Activated naive CD8-positive, alpha-beta T cell (primary cell): Measurements from ENCODE around the gene FNBP1.

Experiments used
- H3K27ac Mint-ChIP-seq: one replicate; pipeline ENCODE4 v1.8.0; 2021; ENCODE audit warnings: mixed read lengths
- H3K27me3 Mint-ChIP-seq: one replicate; pipeline ENCODE4 v1.8.0; 2021; ENCODE audit warnings: mixed read lengths
- H3K36me3 Mint-ChIP-seq: one replicate; pipeline ENCODE4 v1.8.0; 2021; ENCODE audit warnings: mixed read lengths
- H3K4me1 Mint-ChIP-seq: one replicate; pipeline ENCODE4 v1.8.0; 2021; ENCODE audit warnings: low read depth, mixed read lengths
- H3K4me3 Mint-ChIP-seq: one replicate; pipeline ENCODE4 v1.8.0; 2021; ENCODE audit warnings: mild to moderate bottlenecking, mixed read lengths
- H3K9me3 Mint-ChIP-seq: one replicate; pipeline ENCODE4 v1.8.0; 2021; ENCODE audit warnings: low read depth, mixed read lengths

The FNBP1 gene

DNA sequence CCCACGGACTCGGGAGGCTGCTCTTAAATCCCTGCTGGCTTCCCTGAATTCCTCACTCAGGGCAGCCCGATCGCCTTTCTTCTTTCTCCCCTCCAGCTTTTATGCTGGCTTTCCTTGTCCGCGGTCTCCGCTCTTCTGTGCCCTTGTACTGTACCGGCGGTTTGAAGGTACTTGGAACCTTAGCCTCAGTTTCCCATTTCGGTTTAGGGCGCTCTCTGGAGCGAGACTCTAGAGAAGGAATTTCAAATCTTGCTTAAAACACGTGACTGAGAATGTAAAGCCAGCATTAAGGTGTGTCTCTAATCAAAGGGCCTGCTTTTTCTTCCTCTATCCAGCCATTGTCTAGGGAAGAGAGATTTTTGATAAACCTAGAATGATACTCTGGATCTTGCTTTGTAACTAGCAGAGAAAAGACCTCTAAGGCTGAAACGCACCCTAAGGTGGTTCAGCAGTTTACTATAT, 11.4 kb upstream of the FNBP1 start:
- Mint-ChIP-seq H3K4me1 (peaks cover 36% of the 10 kb centered on the region), H3K4me3 (peak overlapping the region; percentile 94), H3K9me3 (no peaks in the 10 kb centered on the region), H3K27me3 (no peaks in the 10 kb centered on the region), H3K27ac (peak overlapping the region; percentile 91), H3K36me3 (peaks cover 3% of the 10 kb centered on the region)

GRCh38 chr9:130053504-130054324, 10.7 kb upstream of the FNBP1 start, which contains the start of gene GPR107:
TSS of gene GPR107 (plus strand) at chr9:130053906. CDS start at chr9:130053933, 27 bp downstream.
- Mint-ChIP-seq H3K36me3 (peaks cover 2% of the 10 kb centered on the region), H3K4me3 (peak within 1 kb of the TSS; percentile 94), H3K27ac (peak within 1 kb of the TSS; percentile 91), H3K27me3 (no peaks in the 10 kb centered on the region), H3K4me1 (peaks cover 35% of the 10 kb centered on the region), H3K9me3 (no peaks in the 10 kb centered on the region)

GRCh38 chr9:130053109-130053503, 10.1 kb upstream of the FNBP1 start:
- no peaks in the 10 kb centered on the region for H3K9me3 Mint-ChIP-seq
- peak overlapping the region; percentile 86 for H3K27ac Mint-ChIP-seq

DNA sequence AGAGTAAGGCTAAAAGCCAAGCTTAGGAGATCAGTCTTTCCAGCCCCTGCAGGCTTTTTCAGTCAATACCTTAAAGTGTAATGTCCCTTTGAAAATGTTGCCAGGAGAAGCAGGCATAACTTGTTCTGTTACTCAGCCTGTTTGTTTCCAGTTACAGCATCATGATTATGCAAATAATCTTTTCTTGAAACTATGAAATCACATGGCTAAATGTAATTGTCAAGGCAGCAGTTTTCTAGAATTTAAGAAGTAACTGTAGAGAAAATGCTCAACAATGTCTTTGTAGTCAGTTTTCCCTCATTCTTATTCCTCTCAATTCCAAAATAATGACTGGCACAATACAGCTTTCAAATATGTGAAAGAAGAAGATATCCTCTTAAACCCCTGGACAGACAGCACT, 8.9 kb upstream of the FNBP1 start:
- peak overlapping the region; percentile 94 for H3K4me3 Mint-ChIP-seq
- H3K4me1 Mint-ChIP-seq, result peaks cover 30% of the 10 kb centered on the region
- H3K36me3 Mint-ChIP-seq, result no peaks in the 10 kb centered on the region
- H3K27ac Mint-ChIP-seq, result peak overlapping the region; percentile 86
- H3K9me3 Mint-ChIP-seq, result no peaks in the 10 kb centered on the region
- H3K27me3 Mint-ChIP-seq, result no peaks in the 10 kb centered on the region

More at GRCh38 chr9:130053109-130053503, 10.1 kb upstream of the FNBP1 start:
- H3K27me3 Mint-ChIP-seq, result no peaks in the 10 kb centered on the region
- H3K36me3 Mint-ChIP-seq, result no peaks in the 10 kb centered on the region
- peaks cover 33% of the 10 kb centered on the region for H3K4me1 Mint-ChIP-seq
- peak overlapping the region; percentile 94 for H3K4me3 Mint-ChIP-seq

GRCh38 chr9:130050462-130050861, 7.5 kb upstream of the FNBP1 start:
- H3K4me1 Mint-ChIP-seq, result peaks cover 37% of the 10 kb centered on the region
- H3K36me3 Mint-ChIP-seq, result no peaks in the 10 kb centered on the region
- H3K4me3 Mint-ChIP-seq, result no peak overlapping the region
- H3K9me3 Mint-ChIP-seq, result no peaks in the 10 kb centered on the region
- no peaks in the 10 kb centered on the region for H3K27me3 Mint-ChIP-seq
- H3K27ac Mint-ChIP-seq, result peak overlapping the region; percentile 78

DNA sequence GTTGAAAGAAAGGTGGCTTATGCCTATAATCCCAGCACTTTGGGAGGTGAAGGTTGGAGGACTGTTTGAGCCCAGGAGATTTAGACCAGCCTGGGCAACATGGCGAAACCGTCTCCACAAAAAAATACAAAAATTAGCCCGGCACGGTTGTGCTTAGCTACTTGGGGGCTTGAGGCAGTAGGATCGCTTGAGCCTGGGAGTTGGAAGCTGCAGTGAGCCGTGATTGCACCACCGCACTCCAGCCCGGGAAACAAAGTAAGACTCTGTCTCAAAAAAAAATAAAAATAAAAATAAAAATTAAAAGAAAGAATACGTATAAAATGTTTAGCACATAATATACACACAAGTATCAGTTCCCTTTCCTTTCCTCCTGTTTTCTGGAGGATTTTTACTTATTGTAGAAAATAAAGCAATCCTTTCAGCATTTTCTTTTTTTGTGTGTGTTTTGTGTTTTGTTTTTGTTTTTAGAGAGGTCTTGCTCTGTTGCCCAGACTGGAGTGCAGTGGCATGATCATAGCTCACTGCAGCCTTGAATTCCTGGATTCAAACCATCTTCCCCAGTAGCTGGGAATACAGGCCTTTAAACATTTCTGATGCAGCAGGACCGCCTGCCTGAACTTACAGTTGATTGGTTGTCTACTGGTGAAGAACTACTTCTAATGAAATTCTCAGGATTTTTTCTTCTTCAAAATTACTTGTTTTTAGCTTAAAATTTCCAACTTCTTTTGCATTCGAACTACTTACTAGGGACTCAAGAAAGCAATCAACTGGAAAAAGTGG, 6.6 kb upstream of the FNBP1 start:
- Mint-ChIP-seq H3K27me3 (no peaks in the 10 kb centered on the region), H3K4me1 (peaks cover 38% of the 10 kb centered on the region), H3K4me3 (no peak overlapping the region), H3K9me3 (no peaks in the 10 kb centered on the region), H3K36me3 (no peaks in the 10 kb centered on the region), H3K27ac (peak overlapping the region; percentile 78)

- Mint-ChIP-seq H3K9me3 (no peaks in the 10 kb centered on the region), H3K27ac (peak overlapping the region; percentile 92), H3K36me3 (no peaks in the 10 kb centered on the region), H3K4me3 (peak overlapping the region; percentile 75), H3K27me3 (no peaks in the 10 kb centered on the region), H3K4me1 (peaks cover 35% of the 10 kb centered on the region)
Measured at GRCh38 chr9:130045725-130046450, 2.9 kb upstream of the FNBP1 start.

DNA sequence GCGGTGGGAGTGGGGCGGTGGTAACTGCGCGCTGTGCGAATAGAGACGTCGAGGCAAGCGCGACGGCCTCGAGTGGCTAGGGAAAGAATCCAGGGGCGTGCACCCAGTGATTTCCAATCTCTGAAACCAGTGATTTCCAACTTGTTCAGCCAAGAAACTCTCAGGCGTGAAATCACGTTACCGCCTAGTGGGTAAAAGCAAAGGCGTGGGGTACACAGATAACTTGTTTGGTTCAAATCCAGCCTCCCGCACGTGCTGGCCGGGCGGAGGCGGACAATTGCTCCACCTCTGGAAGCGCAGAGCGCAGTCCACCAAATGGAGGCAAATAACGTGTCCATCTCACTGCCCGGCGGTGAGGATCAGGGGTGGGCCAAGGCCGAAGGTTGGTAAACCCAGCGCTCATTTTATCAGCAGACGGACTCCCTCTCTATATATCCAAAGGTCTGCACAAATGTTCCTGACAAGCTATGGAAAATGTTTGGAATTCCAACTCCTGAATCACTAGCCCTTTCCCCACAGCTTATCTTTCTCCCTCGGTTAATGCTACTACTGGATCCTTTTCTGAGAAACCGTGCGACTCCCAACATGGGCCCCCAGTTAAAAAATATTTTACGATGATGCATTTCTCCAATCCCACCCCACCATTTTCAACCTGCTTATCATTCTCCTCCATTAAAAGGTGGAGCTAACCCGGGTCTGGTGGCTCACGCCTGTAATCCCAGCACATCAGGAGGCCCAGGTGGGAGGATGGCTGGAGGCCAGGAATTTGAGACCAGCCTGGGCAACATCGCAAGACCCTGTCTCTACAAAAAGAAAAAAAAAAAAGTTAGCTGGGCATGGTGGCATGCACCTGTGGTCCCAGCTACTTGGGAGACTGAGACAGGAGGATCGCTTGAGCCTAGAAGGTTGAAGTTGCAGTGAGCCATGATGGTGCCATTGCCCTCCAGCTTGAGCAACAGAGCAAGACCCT, 950 bp upstream of the FNBP1 start:
- H3K9me3 Mint-ChIP-seq, result no peaks in the 10 kb centered on the region
- peaks cover 39% of the 10 kb centered on the region for H3K4me1 Mint-ChIP-seq
- H3K36me3 Mint-ChIP-seq, result no peaks in the 10 kb centered on the region
- H3K27me3 Mint-ChIP-seq, result no peaks in the 10 kb centered on the region
- peak overlapping the region; percentile 94 for H3K27ac Mint-ChIP-seq
- H3K4me3 Mint-ChIP-seq, result peak overlapping the region; percentile 94

DNA sequence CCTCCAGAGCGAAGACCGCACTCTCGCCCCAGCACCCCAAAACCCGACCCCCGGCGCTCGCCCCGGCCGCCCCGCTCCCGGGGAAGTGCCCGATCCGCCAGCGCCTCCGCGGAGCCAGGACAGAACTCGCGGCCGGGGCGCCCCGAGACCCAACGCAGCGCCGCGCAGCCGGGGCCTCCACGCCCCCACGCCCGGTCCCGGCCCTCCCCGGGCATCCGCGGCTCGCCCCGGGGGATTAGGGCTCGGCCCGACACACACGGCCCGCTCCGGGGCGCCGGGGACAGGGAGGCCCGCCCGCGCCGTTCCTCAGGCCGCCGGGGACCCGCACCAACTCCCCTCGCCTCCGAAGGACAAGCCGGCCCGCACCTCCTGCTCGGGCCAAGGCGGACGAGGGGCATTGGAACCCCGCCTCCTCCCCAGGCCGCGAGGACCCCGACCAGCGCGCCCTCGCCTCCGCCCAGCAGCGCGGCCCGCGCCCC, 544 bp downstream of the FNBP1 start:
- no peaks in the 10 kb centered on the region for H3K9me3 Mint-ChIP-seq
- peak overlapping the region; percentile 100 for H3K27ac Mint-ChIP-seq
- no peaks in the 10 kb centered on the region for H3K27me3 Mint-ChIP-seq
- H3K36me3 Mint-ChIP-seq, result no peaks in the 10 kb centered on the region
- peaks cover 49% of the 10 kb centered on the region for H3K4me1 Mint-ChIP-seq
- peak overlapping the region; percentile 100 for H3K4me3 Mint-ChIP-seq

DNA sequence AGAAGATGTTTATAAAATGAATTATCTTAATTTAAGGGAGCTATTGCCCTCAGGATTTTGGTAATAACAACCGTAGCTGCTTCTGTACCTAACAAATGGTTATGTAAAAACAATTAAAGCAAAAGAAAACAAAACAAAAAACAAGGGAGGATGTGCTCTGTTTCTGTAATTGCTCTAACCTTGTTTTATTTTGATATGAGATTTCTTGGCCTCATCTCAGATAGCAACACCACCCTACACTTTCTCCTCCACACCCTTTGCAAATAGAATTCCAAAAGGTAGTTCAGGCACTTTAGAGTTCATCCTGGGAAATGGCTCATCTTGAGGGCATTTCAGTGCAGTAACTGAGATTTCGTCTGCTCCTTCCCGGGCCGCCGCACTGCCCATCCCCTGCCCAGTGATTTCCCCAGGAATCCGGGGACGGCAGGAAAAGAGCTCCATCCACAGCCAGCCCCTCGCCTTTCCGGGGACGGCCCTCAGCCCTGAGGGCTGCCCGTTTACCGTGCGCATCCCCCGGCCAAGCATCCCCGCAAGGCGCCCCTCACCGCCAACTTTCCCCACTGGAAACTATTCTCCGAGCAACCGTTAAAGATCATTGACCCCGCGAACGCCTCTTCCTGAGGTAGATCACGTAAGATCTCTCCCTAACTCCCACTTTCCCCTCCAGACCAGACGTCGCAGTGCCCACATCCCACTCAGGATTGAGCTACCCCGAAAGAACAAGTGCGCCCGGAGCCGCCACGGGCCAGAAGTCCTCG, 1.2 kb downstream of the FNBP1 start:
- Mint-ChIP-seq H3K27ac (peak overlapping the region; percentile 100), H3K9me3 (no peaks in the 10 kb centered on the region), H3K4me3 (peak overlapping the region; percentile 100), H3K4me1 (peaks cover 55% of the 10 kb centered on the region), H3K36me3 (no peaks in the 10 kb centered on the region), H3K27me3 (no peaks in the 10 kb centered on the region)

DNA sequence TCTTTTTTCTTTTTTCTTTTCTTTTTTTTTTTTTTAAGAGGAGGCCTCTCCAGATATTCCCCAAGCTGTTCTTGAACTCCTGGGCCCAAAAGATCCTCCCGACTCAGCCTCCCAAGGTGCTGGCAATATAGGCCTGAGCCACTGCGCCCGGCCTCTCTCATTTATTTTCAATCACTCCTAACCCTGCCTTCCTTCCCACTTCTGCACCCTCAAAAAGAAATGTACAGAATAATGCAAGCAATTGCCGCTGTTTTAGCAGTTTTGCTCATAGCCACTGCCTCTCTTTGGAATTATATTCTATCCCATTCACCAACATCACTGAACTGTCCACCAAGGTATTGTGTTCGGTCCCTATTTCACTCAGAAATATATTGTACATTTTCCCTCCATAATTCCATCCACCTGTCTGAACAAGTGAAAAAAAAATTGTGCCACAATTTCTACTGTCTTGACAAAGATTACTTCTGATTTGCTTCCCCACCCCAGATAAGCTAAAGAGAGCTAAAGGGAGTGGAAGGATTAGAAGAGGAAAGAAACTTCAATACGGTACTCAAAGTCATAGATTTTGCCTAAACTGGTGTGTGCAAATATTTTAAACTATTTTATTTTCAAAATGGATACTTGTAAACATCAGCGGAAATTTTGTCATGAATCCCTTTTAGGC, 1.9 kb downstream of the FNBP1 start:
- no peaks in the 10 kb centered on the region for H3K36me3 Mint-ChIP-seq
- H3K27ac Mint-ChIP-seq, result peak overlapping the region; percentile 100
- H3K4me1 Mint-ChIP-seq, result peaks cover 62% of the 10 kb centered on the region
- no peaks in the 10 kb centered on the region for H3K27me3 Mint-ChIP-seq
- no peaks in the 10 kb centered on the region for H3K9me3 Mint-ChIP-seq
- H3K4me3 Mint-ChIP-seq, result peak overlapping the region; percentile 100

GRCh38 chr9:130039528-130040147, 3.4 kb downstream of the FNBP1 start:
- no peaks in the 10 kb centered on the region for H3K27me3 Mint-ChIP-seq
- H3K4me1 Mint-ChIP-seq, result peaks cover 63% of the 10 kb centered on the region
- no peaks in the 10 kb centered on the region for H3K9me3 Mint-ChIP-seq
- peak overlapping the region; percentile 100 for H3K4me3 Mint-ChIP-seq
- peaks cover 1% of the 10 kb centered on the region for H3K36me3 Mint-ChIP-seq
- H3K27ac Mint-ChIP-seq, result peak overlapping the region; percentile 99
